Measurements from ENCODE around the gene P2RX4.
"Not testable (repeated sequence)": the region's sequence is repeated elsewhere in the genome, so short reads cannot be mapped to it uniquely, and the experiment has no call there.

Gene P2RX4, protein sequence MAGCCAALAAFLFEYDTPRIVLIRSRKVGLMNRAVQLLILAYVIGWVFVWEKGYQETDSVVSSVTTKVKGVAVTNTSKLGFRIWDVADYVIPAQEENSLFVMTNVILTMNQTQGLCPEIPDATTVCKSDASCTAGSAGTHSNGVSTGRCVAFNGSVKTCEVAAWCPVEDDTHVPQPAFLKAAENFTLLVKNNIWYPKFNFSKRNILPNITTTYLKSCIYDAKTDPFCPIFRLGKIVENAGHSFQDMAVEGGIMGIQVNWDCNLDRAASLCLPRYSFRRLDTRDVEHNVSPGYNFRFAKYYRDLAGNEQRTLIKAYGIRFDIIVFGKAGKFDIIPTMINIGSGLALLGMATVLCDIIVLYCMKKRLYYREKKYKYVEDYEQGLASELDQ

GRCh38 chr12:121209624-121210572 lies at the start of gene P2RX4:
Gene P2RX4, plus strand, starts transcription at chr12:121210129. Its CDS starts 36 bp downstream, at chr12:121210165.
- DNase-seq (ENCODE audit: low spot score): peak; percentile 85

DNA sequence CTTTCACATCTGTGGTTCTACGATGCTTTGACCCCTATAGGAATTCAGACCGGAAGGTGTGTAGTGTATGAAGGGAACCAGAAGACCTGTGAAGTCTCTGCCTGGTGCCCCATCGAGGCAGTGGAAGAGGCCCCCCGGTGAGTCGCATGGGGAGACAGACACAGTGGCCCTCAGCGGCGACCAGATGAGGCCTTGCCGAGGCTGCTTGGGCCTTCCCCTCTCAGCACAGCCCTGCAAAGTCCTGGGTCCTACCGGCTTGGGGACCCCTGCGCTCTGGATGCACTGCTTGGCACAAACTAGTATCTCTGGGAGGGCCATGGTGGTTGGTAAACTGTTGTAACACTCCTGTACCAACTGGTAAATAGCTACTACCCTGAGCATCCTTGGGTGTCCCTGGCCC lies 47.5 kb upstream of the P2RX4 start:
- no peak for DNase-seq (ENCODE audit: low spot score)

DNA sequence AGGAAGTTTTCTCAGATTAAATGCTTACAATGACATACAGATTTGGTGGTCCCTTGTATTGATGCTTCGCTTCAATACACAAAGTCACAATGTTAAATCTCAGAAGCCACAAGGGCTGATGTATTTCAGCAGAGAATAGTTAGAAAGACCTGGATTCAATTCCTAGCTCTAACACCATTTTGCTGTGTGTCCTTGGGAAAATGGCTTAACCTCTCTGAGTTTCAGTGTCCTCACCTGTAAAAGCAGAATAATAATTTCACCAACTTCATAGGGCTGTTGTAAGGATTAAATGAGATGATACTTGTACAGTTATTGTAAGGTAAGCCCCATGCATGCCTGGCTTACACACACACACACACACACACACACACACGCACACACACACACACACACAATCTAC lies 46.9 kb upstream of the P2RX4 start:
- DNase-seq (ENCODE audit: low spot score): no peak

GRCh38 chr12:121164839-121165238 lies 45.1 kb upstream of the P2RX4 start:
- DNase-seq (ENCODE audit: low spot score): not testable (repeated sequence)

DNA sequence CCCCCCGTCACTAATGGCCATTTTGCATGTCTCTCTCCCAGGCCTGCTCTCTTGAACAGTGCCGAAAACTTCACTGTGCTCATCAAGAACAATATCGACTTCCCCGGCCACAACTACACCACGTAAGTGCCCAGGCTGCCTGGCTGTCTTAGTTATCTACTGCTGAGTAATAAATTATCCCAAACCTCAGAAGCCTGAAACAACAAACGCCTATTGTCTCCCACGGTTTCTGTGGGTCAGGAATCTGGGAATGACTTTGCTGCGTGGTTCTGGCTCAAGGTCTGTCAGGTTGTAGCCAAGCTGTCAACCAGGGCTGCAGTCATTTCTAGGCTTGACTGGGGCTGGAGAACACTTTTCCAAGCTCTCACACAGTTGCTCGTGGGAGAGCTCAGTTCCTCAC lies 44.6 kb upstream of the P2RX4 start:
- DNase-seq (ENCODE audit: low spot score): no peak

DNA sequence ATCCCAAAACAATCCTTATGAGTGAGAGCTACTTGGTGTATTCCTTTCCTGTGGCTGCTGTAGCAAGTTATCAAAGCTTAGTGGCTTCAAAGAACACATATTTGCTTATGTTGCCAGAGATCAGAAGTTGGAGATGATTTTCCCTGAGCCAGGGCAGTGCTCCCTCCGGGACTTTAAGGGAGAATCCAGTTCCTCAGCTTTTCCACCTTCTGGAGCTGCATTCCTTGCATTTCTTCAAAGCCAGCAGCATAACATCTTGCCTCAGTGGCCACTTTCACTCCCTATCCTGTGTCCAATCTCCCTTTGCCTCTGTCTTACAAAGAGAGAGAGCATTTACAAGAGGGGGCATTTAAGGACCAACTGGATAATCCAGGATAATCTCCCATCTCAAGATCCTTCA lies 43.6 kb upstream of the P2RX4 start:
- DNase-seq (ENCODE audit: low spot score): no peak

DNA sequence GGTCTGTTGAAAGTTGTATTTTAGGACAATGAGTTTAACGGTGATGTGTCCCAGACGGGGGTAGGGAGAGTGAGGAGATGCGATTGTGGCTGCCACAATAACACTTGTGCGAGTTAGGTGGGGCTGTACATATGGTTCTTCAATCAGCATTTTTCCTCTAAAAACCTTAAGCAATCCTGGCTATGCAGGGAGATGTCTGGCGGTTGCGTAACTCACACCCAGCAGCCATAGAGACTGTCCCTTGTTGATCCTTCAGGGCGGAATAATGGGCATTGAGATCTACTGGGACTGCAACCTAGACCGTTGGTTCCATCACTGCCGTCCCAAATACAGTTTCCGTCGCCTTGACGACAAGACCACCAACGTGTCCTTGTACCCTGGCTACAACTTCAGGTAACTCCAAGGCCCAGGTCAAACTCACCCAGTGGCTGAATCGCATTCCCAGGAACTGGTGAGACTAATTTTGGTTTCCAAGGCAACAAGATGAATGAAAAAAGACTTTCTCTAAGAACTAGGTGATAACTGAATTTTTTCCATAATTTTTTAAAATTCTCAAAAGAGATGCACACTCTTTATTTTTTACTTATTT lies 42.6 kb upstream of the P2RX4 start:
- DNase-seq (ENCODE audit: low spot score): no peak

DNA sequence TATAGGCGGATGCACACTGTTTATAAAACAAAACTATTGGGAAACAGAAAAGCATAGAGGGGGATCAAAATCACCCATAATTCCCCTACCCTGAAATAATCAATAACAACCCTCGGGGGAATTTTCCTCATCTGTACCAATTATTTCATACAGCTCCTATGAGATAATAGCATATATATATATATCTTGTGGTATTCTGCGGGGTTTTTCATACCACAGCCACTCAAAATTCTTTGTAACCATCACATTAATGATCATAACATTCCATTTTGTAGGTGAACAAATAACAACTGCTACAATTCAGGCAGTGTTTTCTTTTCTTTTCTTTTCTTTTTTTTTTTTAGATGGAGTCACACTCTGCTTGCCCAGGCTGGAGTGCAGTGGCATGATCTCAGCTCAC lies 42.0 kb upstream of the P2RX4 start:
- no peak for DNase-seq (ENCODE audit: low spot score)

- no peak for DNase-seq (ENCODE audit: low spot score)
These were observed 39.8 kb upstream of the P2RX4 start for GRCh38 chr12:121170151-121170550.

DNA sequence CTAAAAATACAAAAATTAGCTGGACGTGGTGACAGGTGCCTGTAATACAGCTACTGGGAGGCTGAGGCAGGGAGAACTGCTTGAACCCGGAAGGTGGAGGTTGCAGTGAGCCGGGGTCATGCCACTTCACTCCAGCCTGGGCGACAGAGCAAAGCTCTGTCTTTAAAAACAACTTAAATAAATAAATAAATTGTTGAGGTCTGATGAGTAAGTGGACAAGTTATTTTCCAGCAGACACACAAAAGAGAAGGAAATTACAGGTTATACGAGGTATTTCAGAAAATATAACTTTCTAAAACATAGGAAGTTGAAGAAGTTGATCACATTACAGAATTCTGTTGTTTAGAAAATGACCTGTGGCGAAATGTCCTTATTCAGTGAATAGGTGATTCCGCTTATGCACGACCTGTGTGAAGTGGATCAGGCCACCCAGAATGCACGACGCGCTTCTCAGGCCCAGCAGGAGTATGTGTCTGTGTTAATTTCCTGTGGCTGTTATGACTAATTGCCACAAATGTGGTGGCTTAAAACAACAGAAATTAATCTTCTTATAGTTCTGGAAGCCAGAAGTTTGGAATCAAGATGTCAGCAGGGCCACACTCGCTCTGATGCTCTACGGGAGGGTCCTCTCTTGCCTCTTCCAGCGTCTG lies 39.2 kb upstream of the P2RX4 start:
- no peak for DNase-seq (ENCODE audit: low spot score)

DNA sequence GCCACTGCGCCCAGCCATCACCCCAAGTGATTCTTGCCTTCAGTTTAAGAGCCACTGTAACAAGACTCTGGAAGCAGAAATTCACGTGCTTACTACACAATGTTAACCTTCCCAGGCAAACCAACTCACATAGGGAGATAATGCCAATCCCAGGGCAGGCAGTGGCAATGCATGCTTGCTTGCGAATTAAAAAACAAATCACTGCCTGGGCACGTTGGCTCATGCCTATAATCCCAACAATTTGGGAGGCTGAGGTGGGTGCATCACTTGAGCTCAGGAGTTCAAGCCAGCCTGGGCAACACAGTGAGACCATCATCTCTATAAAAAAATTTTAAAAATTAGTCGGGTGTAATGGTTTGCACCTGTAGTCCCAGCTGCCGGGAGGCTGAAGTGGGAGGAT lies 37.8 kb upstream of the P2RX4 start:
- no peak for DNase-seq (ENCODE audit: low spot score)

GRCh38 chr12:121175383-121176119 lies 34.4 kb upstream of the P2RX4 start:
- peak; percentile 15 for DNase-seq (ENCODE audit: low spot score)

DNA sequence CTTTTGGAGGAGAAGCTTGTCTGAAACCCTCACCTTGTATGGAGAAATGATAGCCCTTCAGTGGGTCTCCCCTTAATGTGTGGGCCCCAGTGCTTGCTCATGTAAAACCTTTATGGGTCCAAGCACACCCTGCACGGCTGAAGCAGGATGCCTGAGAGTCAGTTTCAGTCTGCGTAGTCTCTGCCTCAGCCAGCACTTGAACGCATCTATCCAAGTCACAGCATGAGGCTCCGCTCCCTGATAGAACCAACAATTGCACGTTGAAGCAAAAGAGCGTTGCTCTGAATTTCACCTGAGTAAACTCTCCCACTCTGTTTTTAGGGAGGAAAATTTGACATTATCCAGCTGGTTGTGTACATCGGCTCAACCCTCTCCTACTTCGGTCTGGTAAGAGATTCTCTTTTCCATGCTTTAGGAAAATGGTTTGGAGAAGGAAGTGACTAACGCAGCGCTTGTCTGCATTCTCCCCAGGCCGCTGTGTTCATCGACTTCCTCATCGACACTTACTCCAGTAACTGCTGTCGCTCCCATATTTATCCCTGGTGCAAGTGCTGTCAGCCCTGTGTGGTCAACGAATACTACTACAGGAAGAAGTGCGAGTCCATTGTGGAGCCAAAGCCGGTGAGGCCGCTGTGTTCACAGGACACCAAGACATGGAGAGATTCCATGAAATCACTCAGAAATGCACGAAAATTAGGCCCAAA lies 33.0 kb upstream of the P2RX4 start:
- no peak for DNase-seq (ENCODE audit: low spot score)

GRCh38 chr12:121181181-121181580 lies 28.7 kb upstream of the P2RX4 start:
- no peak for DNase-seq (ENCODE audit: low spot score)

GRCh38 chr12:121182222-121182893 lies 27.6 kb upstream of the P2RX4 start:
- DNase-seq (ENCODE audit: low spot score): no peak

DNA sequence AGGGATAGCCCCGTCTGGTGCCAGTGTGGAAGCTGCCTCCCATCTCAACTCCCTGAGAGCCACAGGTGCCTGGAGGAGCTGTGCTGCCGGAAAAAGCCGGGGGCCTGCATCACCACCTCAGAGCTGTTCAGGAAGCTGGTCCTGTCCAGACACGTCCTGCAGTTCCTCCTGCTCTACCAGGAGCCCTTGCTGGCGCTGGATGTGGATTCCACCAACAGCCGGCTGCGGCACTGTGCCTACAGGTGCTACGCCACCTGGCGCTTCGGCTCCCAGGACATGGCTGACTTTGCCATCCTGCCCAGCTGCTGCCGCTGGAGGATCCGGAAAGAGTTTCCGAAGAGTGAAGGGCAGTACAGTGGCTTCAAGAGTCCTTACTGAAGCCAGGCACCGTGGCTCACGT lies 25.5 kb upstream of the P2RX4 start:
- DNase-seq (ENCODE audit: low spot score): no peak

DNA sequence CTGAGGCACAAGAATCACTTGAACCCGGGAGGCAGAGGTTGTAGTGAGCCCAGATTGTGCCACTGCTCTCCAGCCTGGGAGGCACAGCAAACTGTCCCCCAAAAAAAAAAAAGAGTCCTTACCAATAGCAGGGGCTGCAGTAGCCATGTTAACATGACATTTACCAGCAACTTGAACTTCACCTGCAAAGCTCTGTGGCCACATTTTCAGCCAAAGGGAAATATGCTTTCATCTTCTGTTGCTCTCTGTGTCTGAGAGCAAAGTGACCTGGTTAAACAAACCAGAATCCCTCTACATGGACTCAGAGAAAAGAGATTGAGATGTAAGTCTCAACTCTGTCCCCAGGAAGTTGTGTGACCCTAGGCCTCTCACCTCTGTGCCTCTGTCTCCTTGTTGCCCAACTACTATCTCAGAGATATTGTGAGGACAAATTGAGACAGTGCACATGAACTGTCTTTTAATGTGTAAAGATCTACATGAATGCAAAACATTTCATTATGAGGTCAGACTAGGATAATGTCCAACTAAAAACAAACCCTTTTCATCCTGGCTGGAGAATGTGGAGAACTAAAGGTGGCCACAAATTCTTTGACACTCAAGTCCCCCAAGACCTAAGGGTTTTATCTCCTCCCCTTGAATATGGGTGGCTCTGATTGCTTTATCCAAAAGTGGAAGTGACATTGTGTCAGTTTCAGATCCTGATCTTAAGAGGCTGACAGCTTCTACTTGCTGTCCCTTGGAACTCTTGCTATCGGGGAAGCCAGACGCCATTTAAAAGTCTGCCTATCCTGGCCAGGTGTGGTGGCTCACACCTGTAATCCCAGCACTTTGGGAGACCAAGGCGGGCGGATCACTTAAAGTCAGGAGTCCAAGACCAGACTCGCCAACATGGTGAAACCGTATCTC lies 24.7 kb upstream of the P2RX4 start:
- no peak for DNase-seq (ENCODE audit: low spot score)

DNA sequence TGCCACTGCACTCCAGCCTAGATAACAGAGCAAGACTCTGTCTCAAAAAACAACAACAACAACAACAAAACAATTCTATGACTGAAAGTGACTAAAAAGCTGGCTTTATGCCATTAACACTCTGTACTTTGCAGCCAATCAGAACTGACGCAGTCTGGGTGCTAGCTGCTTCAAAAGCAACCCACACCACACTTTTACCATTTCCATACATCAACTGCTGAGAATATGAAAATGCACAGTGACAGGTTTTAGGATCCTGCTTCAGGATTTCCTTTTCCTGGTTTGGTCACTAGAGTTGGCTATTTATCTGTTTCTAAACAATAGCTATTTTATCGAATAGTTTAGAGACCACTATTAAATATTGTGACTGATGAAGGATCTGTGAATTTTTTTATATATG lies 23.1 kb upstream of the P2RX4 start:
- no peak for DNase-seq (ENCODE audit: low spot score)

DNA sequence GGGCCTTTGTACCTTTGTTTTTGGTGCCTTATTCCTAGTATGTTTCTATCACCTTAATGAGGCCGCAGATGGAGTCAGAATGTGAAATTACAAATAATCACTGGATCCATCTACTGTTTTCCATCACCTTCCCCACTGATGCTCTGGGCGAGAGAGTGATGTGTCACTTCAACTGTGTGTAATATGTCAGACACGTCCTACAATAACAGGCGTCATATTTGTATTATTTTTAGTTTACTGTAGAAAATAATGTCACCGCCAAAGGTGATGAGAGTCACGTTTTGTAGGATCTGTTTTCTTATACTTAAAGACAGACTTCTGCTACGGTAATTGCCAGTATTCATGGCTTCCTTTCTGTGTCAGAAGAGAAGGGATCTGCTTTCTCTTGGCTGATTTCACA lies 22.4 kb upstream of the P2RX4 start:
- DNase-seq (ENCODE audit: low spot score): no peak

All from NAMALWA (cell line).